WERI-Rb-1 (cell line): Measurements from ENCODE around the gene ARMH1.
"Not testable (repeated sequence)": the region's sequence is repeated elsewhere in the genome, so short reads cannot be mapped to it uniquely, and the experiment has no call there.

ENCODE experiments used
- DNase-seq: peaks from one replicate; pipeline ENCODE4 v3.0.0-alpha.2; 2020
- H3K27ac ChIP-seq: fragments of 250-450 bp; sonication (Bioruptor Pico); 2 replicates; pipeline ENCODE4 v1.5.1; 2020; ENCODE audit warnings: mild to moderate bottlenecking, moderate library complexity
- H3K27me3 ChIP-seq: fragments of 250-450 bp; sonication (Bioruptor Pico); 2 replicates; pipeline ENCODE4 v1.5.1; 2021; ENCODE audit warnings: mild to moderate bottlenecking, low read depth, moderate library complexity; ENCODE audit not compliant: insufficient read depth, severe bottlenecking
- H3K36me3 ChIP-seq: fragments of 250-450 bp; sonication (Bioruptor Pico); 2 replicates; pipeline ENCODE4 v1.5.1; 2020; ENCODE audit warnings: mild to moderate bottlenecking, moderate library complexity
- H3K4me3 ChIP-seq: 2 replicates; pipeline ENCODE4 v1.5.1; 2011; ENCODE audit warnings: low read depth, mild to moderate bottlenecking, control low read depth, low read length
- H3K9me3 ChIP-seq: fragments of 250-450 bp; sonication (Bioruptor Pico); 2 replicates; pipeline ENCODE4 v1.5.1; 2021; ENCODE audit warnings: mild to moderate bottlenecking, moderate library complexity; ENCODE audit not compliant: severe bottlenecking
- TF ChIP-seq, protein P1 (sequence below): IDR thresholded peaks from 2 replicates; pipeline ENCODE4 v1.5.1; 2011; ENCODE audit warnings: low read depth, mild to moderate bottlenecking, control low read depth, inconsistent platforms, low read length

Gene ARMH1

DNA sequence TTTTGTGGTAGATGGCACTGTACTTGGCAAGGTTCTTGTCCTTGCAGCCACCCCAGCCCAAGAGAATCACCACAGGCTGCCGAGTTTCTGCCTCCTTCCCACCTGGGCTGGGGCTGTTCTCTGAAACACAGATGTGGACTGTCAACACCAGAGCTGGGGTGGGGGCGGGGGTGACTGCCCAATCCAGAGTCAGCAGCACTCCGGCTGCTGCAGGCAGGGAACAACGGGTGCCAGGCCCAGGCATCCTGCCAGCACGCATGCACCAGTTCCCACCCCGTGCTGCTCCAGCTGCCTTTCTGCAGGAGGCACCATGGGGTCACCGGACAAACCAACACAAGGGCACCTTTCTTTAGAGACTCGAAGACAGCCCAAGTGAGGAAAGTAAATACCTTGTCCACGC lies 14.3 kb upstream of the ARMH1 start:
- Histone ChIP-seq H3K27me3 (no peaks in the 10 kb centered on the region), H3K9me3 (no peaks in the 10 kb centered on the region), H3K36me3 (no peaks in the 10 kb centered on the region), H3K27ac (no peak overlapping the region), H3K4me3 (no peak overlapping the region)
- no peak for DNase-seq
- TF ChIP-seq, protein P1, sequence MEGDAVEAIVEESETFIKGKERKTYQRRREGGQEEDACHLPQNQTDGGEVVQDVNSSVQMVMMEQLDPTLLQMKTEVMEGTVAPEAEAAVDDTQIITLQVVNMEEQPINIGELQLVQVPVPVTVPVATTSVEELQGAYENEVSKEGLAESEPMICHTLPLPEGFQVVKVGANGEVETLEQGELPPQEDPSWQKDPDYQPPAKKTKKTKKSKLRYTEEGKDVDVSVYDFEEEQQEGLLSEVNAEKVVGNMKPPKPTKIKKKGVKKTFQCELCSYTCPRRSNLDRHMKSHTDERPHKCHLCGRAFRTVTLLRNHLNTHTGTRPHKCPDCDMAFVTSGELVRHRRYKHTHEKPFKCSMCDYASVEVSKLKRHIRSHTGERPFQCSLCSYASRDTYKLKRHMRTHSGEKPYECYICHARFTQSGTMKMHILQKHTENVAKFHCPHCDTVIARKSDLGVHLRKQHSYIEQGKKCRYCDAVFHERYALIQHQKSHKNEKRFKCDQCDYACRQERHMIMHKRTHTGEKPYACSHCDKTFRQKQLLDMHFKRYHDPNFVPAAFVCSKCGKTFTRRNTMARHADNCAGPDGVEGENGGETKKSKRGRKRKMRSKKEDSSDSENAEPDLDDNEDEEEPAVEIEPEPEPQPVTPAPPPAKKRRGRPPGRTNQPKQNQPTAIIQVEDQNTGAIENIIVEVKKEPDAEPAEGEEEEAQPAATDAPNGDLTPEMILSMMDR = no peak

DNA sequence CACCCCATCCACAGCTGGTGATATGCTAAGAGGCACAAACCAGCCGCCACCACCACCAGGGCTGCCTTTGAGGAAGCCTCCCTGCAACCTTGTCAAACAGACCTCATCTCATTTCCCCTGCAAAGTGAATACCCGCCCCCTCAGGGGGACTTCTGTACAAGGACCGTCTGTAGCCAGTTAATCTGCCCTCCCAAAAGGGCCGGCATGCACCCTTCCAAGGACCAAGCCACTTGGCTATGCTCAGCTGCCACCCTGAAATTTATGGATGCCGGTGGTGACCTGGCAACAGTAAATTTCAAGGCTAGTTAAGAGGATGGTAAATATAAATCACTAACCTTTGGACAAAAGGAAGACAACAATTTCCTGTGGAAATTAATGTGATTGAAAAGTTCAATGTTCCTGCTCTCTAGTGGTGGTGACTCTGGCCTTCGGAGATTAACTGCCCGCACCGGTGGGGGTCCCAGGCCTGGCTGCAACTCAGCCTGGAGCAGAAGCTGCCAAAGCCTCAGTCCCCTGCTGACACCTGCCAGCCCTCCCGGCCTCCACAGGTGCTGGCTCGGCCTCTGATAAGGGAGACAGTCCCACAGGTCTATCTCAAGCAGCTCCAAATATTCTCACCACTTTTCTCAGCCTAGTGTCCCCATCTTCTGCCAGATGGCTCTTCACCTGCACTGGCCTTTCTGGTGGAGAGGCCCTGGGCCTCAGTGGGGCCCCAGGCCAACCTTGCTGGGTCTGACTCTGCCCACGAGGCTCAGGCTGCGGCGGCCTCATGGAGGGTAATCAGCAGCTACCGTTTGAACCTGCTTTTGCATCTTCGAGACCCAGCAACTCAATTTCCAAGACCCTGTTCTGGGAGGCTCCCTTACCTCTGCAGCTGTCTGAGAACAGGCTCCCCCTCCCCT lies 12.5 kb upstream of the ARMH1 start:
- no peak for DNase-seq
- TF ChIP-seq, protein P1 = no peak
- no peak overlapping the region for H3K4me3 ChIP-seq

GRCh38 chr1:44662683-44663030 lies 11.9 kb upstream of the ARMH1 start:
- no peaks in the 10 kb centered on the region for H3K9me3 ChIP-seq
- H3K27me3 ChIP-seq = no peaks in the 10 kb centered on the region
- H3K4me3 ChIP-seq = no peak overlapping the region
- H3K36me3 ChIP-seq = no peaks in the 10 kb centered on the region
- DNase-seq = no peak
- TF ChIP-seq, protein P1 = no peak
- no peak overlapping the region for H3K27ac ChIP-seq

More for the DNA sequence above, 12.5 kb upstream of the ARMH1 start:
- H3K27me3 ChIP-seq = no peaks in the 10 kb centered on the region
- H3K36me3 ChIP-seq = no peaks in the 10 kb centered on the region
- H3K27ac ChIP-seq = no peak overlapping the region
- H3K9me3 ChIP-seq = no peaks in the 10 kb centered on the region

- Histone ChIP-seq H3K4me3 (no peak overlapping the region), H3K9me3 (no peaks in the 10 kb centered on the region), H3K36me3 (no peaks in the 10 kb centered on the region), H3K27ac (no peak overlapping the region), H3K27me3 (no peaks in the 10 kb centered on the region)
- TF ChIP-seq, protein P1 = no peak
- no peak for DNase-seq
These were observed 11.1 kb upstream of the ARMH1 start for GRCh38 chr1:44663417-44663816.

DNA sequence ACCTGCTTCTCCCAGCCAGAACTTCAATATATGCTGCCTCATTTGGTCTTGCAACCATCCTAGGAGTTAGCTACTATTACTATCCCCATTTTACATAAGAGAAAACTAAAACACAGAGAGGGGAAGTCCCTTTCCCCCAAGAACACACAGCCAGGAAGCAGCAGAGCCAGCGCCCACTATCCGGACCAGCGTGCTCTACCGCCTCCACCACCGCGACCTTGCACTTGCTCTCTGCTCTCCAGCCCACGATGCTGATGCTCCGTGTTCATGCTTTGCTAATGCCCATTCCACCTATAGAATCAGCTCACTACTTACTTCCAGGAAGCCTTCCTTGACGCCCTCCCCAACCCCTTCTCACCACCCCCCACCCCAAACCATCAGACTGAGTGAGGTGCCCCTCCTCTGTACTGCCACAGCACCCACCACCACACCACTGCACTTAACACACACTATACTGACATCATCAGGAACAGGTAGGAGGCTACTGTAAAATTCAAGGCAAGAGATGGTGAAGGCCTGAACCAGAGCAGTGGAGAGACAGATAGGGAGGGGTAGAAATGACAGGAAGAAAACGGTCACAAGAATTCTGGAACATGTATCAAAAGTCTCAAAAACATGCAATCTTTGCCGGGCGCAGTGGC lies 9.7 kb upstream of the ARMH1 start:
- H3K27me3 ChIP-seq = no peaks in the 10 kb centered on the region
- no peak for DNase-seq
- no peak overlapping the region for H3K4me3 ChIP-seq
- no peaks in the 10 kb centered on the region for H3K9me3 ChIP-seq
- no peak overlapping the region for H3K27ac ChIP-seq
- no peaks in the 10 kb centered on the region for H3K36me3 ChIP-seq
- TF ChIP-seq, protein P1 = no peak

GRCh38 chr1:44666719-44667118 lies 7.8 kb upstream of the ARMH1 start:
- H3K27ac ChIP-seq, DNase-seq, H3K27me3 ChIP-seq, H3K4me3 ChIP-seq, H3K9me3 ChIP-seq, H3K36me3 ChIP-seq: not testable (repeated sequence)
